ENCODE results near the gene ATG5.

The ATG5 gene

DNA sequence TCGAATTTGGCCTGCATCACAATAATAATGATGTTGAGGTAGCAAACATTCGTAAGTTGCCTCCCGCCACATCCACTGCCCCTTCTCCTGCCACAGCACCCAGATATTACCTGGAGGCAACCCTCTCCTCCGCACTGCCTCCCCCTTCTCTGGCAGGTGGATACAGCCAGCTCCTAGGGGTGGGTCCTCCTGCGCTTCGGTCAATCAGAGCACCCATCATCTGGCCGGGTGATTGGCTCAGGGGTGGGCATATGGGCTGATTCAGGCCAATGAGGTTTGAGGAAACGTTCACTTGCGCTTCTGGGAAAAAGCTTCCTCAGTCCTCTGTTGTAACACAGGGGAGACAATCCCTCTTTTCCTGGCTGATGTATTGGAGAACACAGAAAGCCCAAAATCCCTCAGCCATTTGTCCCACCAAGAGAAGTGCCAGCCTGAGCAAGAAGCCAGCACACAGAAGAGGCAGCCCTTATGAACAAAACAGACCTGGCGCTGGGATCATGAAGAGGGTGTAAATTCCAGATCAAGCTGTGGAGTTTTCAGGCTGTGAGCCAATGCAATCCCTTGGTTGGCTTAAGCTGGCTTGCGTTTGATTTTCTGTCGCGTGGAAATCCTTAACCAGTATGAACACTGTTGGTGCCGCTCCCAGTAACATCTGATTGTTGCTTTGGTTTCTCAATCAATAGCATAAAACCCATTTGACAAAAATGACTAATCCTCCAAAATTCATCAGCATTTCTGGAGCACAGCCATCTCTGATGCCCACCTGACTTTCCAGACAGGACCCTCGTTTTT lies 157.3 kb downstream of the ATG5 start:
- no CpG with 5 or more reads among the region's 15 CpGs for WGBS (ENCODE audit: extremely low coverage, insufficient coverage, insufficient read length)
- no peak overlapping the region for H3K4me2 ChIP-seq (ENCODE audit: low read length)
- DNase-seq = no peak
- no peak overlapping the region for H3K14ac ChIP-seq (ENCODE audit: low read length)
- no peak overlapping the region for H3K18ac ChIP-seq (ENCODE audit: low read length)
- no peaks in the 10 kb centered on the region for H3K4me1 ChIP-seq (ENCODE audit: control insufficient read depth in 1 of 2, insufficient read depth in 2 of 2, low read length in 2 of 2)
- no peak overlapping the region for H3K23ac ChIP-seq (ENCODE audit: low read length)
- no peaks in the 10 kb centered on the region for H3K9me3 ChIP-seq (ENCODE audit: insufficient read depth, low read depth, low read length)
- no peak overlapping the region for H2BK5ac ChIP-seq (ENCODE audit: low read depth, low read length, poor library complexity)
- no peak overlapping the region for H3K4me3 ChIP-seq (ENCODE audit: low read depth, low read length)
- no peaks in the 10 kb centered on the region for H3K27me3 ChIP-seq (ENCODE audit: insufficient read depth, low read length)
- no peak overlapping the region for H2AFZ ChIP-seq (ENCODE audit: insufficient read depth, low read length, poor library complexity)
- no peaks in the 10 kb centered on the region for H3K79me2 ChIP-seq (ENCODE audit: control insufficient read depth, insufficient read depth, low read length, poor library complexity)
- H3K79me1 ChIP-seq (ENCODE audit: low read length) = no peaks in the 10 kb centered on the region
- H3K9ac ChIP-seq (ENCODE audit: low read length) = no peak overlapping the region
- no peak overlapping the region for H3K27ac ChIP-seq (ENCODE audit: low read depth, low read length)
- H2AK5ac ChIP-seq (ENCODE audit: low read length) = no peak overlapping the region
- no peak overlapping the region for H4K91ac ChIP-seq (ENCODE audit: low read depth, low read length)
- no peak overlapping the region for H2BK12ac ChIP-seq (ENCODE audit: low read length)
- H4K8ac ChIP-seq (ENCODE audit: low read depth, low read length) = no peak overlapping the region
- no peaks in the 10 kb centered on the region for H3K36me3 ChIP-seq (ENCODE audit: control insufficient read depth in 1 of 2, insufficient read depth in 2 of 2, low read length in 2 of 2)
- no peak overlapping the region for H4K12ac ChIP-seq (ENCODE audit: low read depth, low read length)
- H3K4ac ChIP-seq (ENCODE audit: low read depth, low read length) = no peak overlapping the region
- H2BK120ac ChIP-seq (ENCODE audit: insufficient read depth, low read length, poor library complexity) = no peak overlapping the region

DNA sequence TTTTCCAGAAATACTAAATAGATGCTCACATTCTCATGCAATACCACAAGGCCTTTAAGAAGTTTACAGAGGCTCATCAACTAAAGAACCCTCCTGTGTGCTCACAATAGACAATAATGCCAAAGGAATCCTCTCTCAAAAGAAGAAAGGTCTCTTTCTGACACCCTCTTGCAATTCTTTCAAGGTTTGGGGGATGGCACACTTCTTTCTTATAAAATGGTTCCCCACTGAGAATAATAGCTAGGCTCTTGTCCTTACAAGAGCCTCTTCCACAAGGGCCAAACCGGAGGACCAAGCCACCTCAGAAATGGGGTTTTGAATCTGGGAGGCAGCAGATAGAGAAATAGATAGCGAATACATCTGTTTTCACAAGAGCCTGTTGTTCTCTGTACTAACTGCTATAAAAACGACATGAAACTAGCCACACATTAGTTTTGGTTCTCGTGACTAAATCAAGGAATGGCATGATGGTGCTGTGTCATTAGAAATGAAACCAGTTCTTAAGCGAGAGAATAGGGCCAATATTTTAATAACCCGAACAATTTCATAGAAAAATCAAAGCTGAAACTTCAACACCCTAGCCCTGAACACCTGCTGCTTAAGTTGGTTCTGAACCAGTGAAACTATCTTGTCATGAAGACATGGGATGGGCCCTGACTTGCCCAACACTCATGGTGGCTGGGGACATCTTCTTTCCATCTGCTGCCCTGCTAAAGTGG lies 158.3 kb downstream of the ATG5 start:
- WGBS (ENCODE audit: extremely low coverage, insufficient coverage, insufficient read length) = no CpG with 5 or more reads among the region's 6 CpGs
- no peak overlapping the region for H3K18ac ChIP-seq (ENCODE audit: low read length)
- H3K36me3 ChIP-seq (ENCODE audit: control insufficient read depth in 1 of 2, insufficient read depth in 2 of 2, low read length in 2 of 2) = no peaks in the 10 kb centered on the region
- H3K4me2 ChIP-seq (ENCODE audit: low read length) = no peak overlapping the region
- H3K14ac ChIP-seq (ENCODE audit: low read length) = no peak overlapping the region
- no peaks in the 10 kb centered on the region for H3K79me1 ChIP-seq (ENCODE audit: low read length)
- no peaks in the 10 kb centered on the region for H3K9me3 ChIP-seq (ENCODE audit: insufficient read depth, low read depth, low read length)
- H3K4ac ChIP-seq (ENCODE audit: low read depth, low read length) = no peak overlapping the region
- H3K27me3 ChIP-seq (ENCODE audit: insufficient read depth, low read length) = no peaks in the 10 kb centered on the region
- no peaks in the 10 kb centered on the region for H3K4me1 ChIP-seq (ENCODE audit: control insufficient read depth in 1 of 2, insufficient read depth in 2 of 2, low read length in 2 of 2)
- no peak overlapping the region for H4K12ac ChIP-seq (ENCODE audit: low read depth, low read length)
- no peak overlapping the region for H2AK5ac ChIP-seq (ENCODE audit: low read length)
- H4K8ac ChIP-seq (ENCODE audit: low read depth, low read length) = no peak overlapping the region
- H2BK12ac ChIP-seq (ENCODE audit: low read length) = no peak overlapping the region
- no peak overlapping the region for H3K9ac ChIP-seq (ENCODE audit: low read length)
- no peak overlapping the region for H2BK120ac ChIP-seq (ENCODE audit: insufficient read depth, low read length, poor library complexity)
- H2AFZ ChIP-seq (ENCODE audit: insufficient read depth, low read length, poor library complexity) = no peak overlapping the region
- H4K91ac ChIP-seq (ENCODE audit: low read depth, low read length) = no peak overlapping the region
- H2BK5ac ChIP-seq (ENCODE audit: low read depth, low read length, poor library complexity) = no peak overlapping the region
- H3K23ac ChIP-seq (ENCODE audit: low read length) = no peak overlapping the region
- no peaks in the 10 kb centered on the region for H3K79me2 ChIP-seq (ENCODE audit: control insufficient read depth, insufficient read depth, low read length, poor library complexity)
- no peak for DNase-seq
- no peak overlapping the region for H3K27ac ChIP-seq (ENCODE audit: low read depth, low read length)
- H3K4me3 ChIP-seq (ENCODE audit: low read depth, low read length) = no peak overlapping the region

DNA sequence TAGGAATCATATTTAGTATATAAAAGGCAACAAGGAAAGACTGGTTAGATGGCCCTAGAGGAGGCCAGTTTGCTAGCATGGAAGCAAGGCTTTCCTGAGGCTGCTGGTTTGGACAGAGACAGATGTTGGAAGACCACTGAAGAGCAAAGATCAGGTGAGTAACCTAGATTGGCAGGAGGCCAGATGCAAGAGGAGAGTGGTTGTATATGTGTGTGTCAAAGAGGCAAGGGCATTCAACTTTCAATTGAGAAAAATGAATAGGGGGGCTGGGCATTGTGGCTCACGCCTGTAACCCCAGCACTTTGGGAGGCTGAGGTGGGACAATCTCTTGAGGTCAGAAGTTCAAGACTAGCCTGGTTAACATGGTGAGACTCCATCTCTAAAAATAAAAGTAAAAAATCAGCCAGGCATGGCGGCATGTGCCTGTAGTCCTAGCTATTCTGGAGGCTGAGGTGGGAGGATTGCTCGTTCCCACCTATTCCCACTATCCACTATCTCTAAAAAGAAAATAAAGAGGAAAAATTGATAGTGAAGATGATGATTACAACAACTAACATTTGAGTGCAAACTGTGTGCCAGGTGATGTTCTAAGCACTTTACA lies 159.6 kb downstream of the ATG5 start:
- no peak overlapping the region for H3K9ac ChIP-seq (ENCODE audit: low read length)
- no peak overlapping the region for H2BK120ac ChIP-seq (ENCODE audit: insufficient read depth, low read length, poor library complexity)
- H3K79me1 ChIP-seq (ENCODE audit: low read length) = no peaks in the 10 kb centered on the region

DNA sequence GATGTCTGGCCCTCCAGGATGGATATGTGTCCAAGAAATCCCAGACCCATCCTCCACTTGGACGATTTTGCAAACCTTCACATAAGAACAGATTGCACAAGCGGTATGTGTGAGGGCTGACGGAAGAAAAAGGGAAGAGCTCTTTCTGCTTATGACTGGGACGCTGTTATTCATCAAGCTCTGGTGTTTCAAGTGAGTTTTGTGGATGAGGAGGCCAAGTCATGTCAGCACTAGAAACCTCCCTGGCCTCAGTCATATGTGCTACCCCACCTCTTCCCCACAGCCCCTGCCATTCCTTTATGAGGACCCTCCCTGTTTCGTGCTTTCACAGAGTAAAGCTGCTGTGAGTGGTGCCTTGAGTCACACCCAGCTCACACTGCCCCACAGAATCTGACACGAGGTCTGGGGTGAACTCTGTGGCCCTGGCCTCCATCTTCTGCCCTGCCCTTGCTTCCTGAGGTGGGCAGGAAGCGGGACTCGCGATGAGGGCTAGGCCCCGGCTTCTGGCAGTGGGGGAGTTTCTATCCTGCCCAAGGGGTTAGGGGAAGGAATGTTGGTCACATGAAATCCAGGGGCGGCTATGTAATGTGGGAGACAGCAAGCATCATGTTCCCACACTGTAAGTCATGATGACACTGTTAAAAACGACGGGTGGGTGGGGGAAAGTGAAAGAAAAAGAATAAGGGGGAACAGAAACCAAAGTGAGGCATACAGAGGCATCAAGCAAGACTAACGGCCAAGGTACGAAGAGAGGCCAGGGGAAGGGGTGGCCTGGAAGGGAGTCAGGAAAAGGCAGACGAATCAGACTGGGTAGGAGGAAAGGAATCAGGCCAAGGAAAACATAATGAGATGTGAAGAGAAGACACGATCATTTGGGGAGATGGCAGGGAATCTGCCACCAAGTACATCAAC lies 161.3 kb downstream of the ATG5 start:
- Histone ChIP-seq H3K36me3 (ENCODE audit: control insufficient read depth in 1 of 2, insufficient read depth in 2 of 2, low read length in 2 of 2) (no peaks in the 10 kb centered on the region), H4K12ac (ENCODE audit: low read depth, low read length) (no peak overlapping the region), H3K9ac (ENCODE audit: low read length) (no peak overlapping the region), H4K91ac (ENCODE audit: low read depth, low read length) (no peak overlapping the region), H3K14ac (ENCODE audit: low read length) (no peak overlapping the region), H3K9me3 (ENCODE audit: insufficient read depth, low read depth, low read length) (no peaks in the 10 kb centered on the region), H3K18ac (ENCODE audit: low read length) (no peak overlapping the region), H2AK5ac (ENCODE audit: low read length) (no peak overlapping the region), H3K4me3 (ENCODE audit: low read depth, low read length) (no peak overlapping the region), H3K79me1 (ENCODE audit: low read length) (no peaks in the 10 kb centered on the region), H2BK120ac (ENCODE audit: insufficient read depth, low read length, poor library complexity) (no peak overlapping the region), H4K8ac (ENCODE audit: low read depth, low read length) (no peak overlapping the region), H3K4me2 (ENCODE audit: low read length) (no peak overlapping the region), H2BK5ac (ENCODE audit: low read depth, low read length, poor library complexity) (no peak overlapping the region), H3K79me2 (ENCODE audit: control insufficient read depth, insufficient read depth, low read length, poor library complexity) (no peaks in the 10 kb centered on the region), H2AFZ (ENCODE audit: insufficient read depth, low read length, poor library complexity) (no peak overlapping the region), H3K23ac (ENCODE audit: low read length) (no peak overlapping the region), H3K27ac (ENCODE audit: low read depth, low read length) (no peak overlapping the region), H3K4ac (ENCODE audit: low read depth, low read length) (no peak overlapping the region), H3K4me1 (ENCODE audit: control insufficient read depth in 1 of 2, insufficient read depth in 2 of 2, low read length in 2 of 2) (no peaks in the 10 kb centered on the region), H2BK12ac (ENCODE audit: low read length) (no peak overlapping the region), H3K27me3 (ENCODE audit: insufficient read depth, low read length) (no peaks in the 10 kb centered on the region)
- DNase-seq = peak; percentile 26 to 41
- WGBS (ENCODE audit: extremely low coverage, insufficient coverage, insufficient read length) = no CpG with 5 or more reads among the region's 17 CpGs

More for the DNA sequence above, 159.6 kb downstream of the ATG5 start:
- Histone ChIP-seq H3K36me3 (ENCODE audit: control insufficient read depth in 1 of 2, insufficient read depth in 2 of 2, low read length in 2 of 2) (no peaks in the 10 kb centered on the region), H4K91ac (ENCODE audit: low read depth, low read length) (no peak overlapping the region), H4K8ac (ENCODE audit: low read depth, low read length) (no peak overlapping the region), H2BK12ac (ENCODE audit: low read length) (no peak overlapping the region), H2AK5ac (ENCODE audit: low read length) (no peak overlapping the region), H3K18ac (ENCODE audit: low read length) (no peak overlapping the region), H3K27me3 (ENCODE audit: insufficient read depth, low read length) (no peaks in the 10 kb centered on the region), H3K79me2 (ENCODE audit: control insufficient read depth, insufficient read depth, low read length, poor library complexity) (no peaks in the 10 kb centered on the region), H3K14ac (ENCODE audit: low read length) (no peak overlapping the region), H2BK5ac (ENCODE audit: low read depth, low read length, poor library complexity) (no peak overlapping the region), H3K23ac (ENCODE audit: low read length) (no peak overlapping the region), H3K9me3 (ENCODE audit: insufficient read depth, low read depth, low read length) (no peaks in the 10 kb centered on the region), H3K4me3 (ENCODE audit: low read depth, low read length) (no peak overlapping the region), H2AFZ (ENCODE audit: insufficient read depth, low read length, poor library complexity) (no peak overlapping the region), H4K12ac (ENCODE audit: low read depth, low read length) (no peak overlapping the region), H3K4ac (ENCODE audit: low read depth, low read length) (no peak overlapping the region), H3K4me1 (ENCODE audit: control insufficient read depth in 1 of 2, insufficient read depth in 2 of 2, low read length in 2 of 2) (no peaks in the 10 kb centered on the region), H3K4me2 (ENCODE audit: low read length) (no peak overlapping the region), H3K27ac (ENCODE audit: low read depth, low read length) (no peak overlapping the region)
- no peak for DNase-seq
- WGBS (ENCODE audit: extremely low coverage, insufficient coverage, insufficient read length) = no CpG with 5 or more reads among the region's 3 CpGs

Data from trophoblast cell (in vitro differentiated cells and primary cell).